ENCODE data around the gene RNF135. TPM values are rescaled to one million over a fixed set of nuclear protein-coding genes. Genes with fewer than 3 reads are reported as not detected.

RNF135 gene
- polyA plus RNA-seq, 1 of the 3 experiments (the other 2 are of a cell fraction) = not detected

DNA sequence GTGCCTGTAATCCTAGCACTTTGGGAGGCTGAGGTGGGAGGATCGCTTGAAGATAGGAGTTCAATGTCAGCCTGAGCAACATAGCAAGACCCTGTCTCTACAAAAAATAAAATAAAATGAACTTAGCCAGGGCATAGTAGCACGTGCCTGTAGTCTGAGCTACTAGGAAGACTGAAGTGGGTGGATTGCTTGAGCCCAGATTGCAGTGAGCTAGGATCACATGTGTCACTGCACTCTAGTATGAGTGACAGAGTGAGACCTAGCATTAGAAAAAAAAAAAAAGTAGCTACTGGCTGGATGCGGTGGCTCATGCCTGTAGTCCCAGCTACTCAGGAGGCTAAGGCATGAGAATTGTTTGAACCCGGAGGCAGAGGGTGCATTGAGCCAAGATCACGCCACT is 43.1 kb upstream of the RNF135 start:
- Histone ChIP-seq H3K27me3 (ENCODE audit: insufficient read depth) (peaks cover 25% of the 10 kb centered on the region), H3K9me2 (no peaks in the 10 kb centered on the region), H3K4me3 (ENCODE audit: low read depth in 2 of 2, low read length in 1 of 2) (no peak overlapping the region), H3K9ac (no peak overlapping the region), H3K4me2 (no peak overlapping the region), H3K36me3 (replicated peaks in 1 of 2; ENCODE audit: control insufficient read depth in 1 of 2, insufficient read depth in 2 of 2, low read length in 1 of 2) (no peaks in the 10 kb centered on the region), H2AFZ (ENCODE audit: low read depth) (no peak overlapping the region), H3K9me3 (no peaks in the 10 kb centered on the region), H3F3A (replicated peaks; ENCODE audit: insufficient read depth) (peaks cover 3% of the 10 kb centered on the region), H4K20me1 (ENCODE audit: insufficient read depth) (no peaks in the 10 kb centered on the region), H3K4me1 (ENCODE audit: control insufficient read depth in 1 of 2, insufficient read depth in 2 of 2, low read depth in 1 of 2, low read length in 1 of 2) (no peaks in the 10 kb centered on the region; a peak in 1 of 4 replicates), H3K27ac (ENCODE audit: low read depth in 2 of 2, low read length in 1 of 2) (no peak overlapping the region), H3K79me2 (ENCODE audit: insufficient read depth) (no peaks in the 10 kb centered on the region)
- TF ChIP-seq REST (IDR thresholded peaks at IDR 0.05; ENCODE audit: low read depth, low read length) (no peak), USF1 (IDR thresholded peaks at IDR 0.05; ENCODE audit: borderline replicate concordance, low read depth) (no peak), MEF2A (IDR thresholded peaks at IDR 0.05; ENCODE audit: borderline replicate concordance, low read depth) (no peak), TAF1 (IDR thresholded peaks at IDR 0.05; ENCODE audit: borderline replicate concordance, low read depth, low read length) (no peak), RFX5 (IDR thresholded peaks at IDR 0.05; ENCODE audit: low read length) (no peak), TEAD4 (IDR thresholded peaks at IDR 0.05; ENCODE audit: borderline replicate concordance, insufficient read depth) (no peak), RXRA (IDR thresholded peaks at IDR 0.05; ENCODE audit: borderline replicate concordance, low read depth) (no peak)
- DNase-seq = no peak
- WGBS (ENCODE audit: low lambda C conversion rate) = 69% methylated on average over 5 of the region's 5 CpGs
- CTCF ChIA-PET = no interaction called here
- POLR2A ChIA-PET = no interaction called here

DNA sequence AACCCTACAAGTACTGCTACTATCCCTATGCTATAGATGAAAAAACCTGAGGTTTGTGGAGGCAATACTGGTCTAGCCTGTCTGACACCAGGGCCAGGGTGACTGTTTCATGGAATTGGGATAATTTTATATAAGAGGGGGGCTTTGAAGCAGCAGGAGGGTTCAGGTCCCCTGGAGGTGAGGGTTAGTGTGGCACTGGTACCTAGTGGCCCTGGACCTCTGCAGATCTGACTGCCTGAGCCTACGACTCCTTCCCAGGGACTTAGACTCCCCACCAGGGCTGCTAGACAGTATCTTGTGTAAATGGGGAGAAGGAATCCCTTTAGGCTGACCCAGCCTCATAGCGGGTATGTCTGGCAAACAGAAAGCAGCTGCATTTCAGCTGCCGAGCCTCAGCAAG is 42.3 kb upstream of the RNF135 start:
- Histone ChIP-seq H3F3A (replicated peaks; ENCODE audit: insufficient read depth) (peaks cover 3% of the 10 kb centered on the region), H3K27me3 (ENCODE audit: insufficient read depth) (peaks cover 17% of the 10 kb centered on the region; the same call in 1 of the 2 replicates), H4K20me1 (ENCODE audit: insufficient read depth) (no peaks in the 10 kb centered on the region), H3K27ac (ENCODE audit: low read depth in 2 of 2, low read length in 1 of 2) (no peak overlapping the region), H3K36me3 (replicated peaks in 1 of 2; ENCODE audit: control insufficient read depth in 1 of 2, insufficient read depth in 2 of 2, low read length in 1 of 2) (no peaks in the 10 kb centered on the region), H3K4me3 (ENCODE audit: low read depth in 2 of 2, low read length in 1 of 2) (no peak overlapping the region), H3K9ac (no peak overlapping the region), H3K9me3 (no peaks in the 10 kb centered on the region), H3K4me1 (ENCODE audit: control insufficient read depth in 1 of 2, insufficient read depth in 2 of 2, low read depth in 1 of 2, low read length in 1 of 2) (no peaks in the 10 kb centered on the region), H3K79me2 (ENCODE audit: insufficient read depth) (no peaks in the 10 kb centered on the region), H2AFZ (ENCODE audit: low read depth) (no peak overlapping the region), H3K4me2 (no peak overlapping the region), H3K9me2 (no peaks in the 10 kb centered on the region)
- TF ChIP-seq MAX (IDR thresholded peaks at IDR 0.05; ENCODE audit: low read depth) (no peak), NFIC (IDR thresholded peaks at IDR 0.05; ENCODE audit: borderline replicate concordance) (no peak), TAF1 (IDR thresholded peaks at IDR 0.05; ENCODE audit: borderline replicate concordance, low read depth, low read length) (no peak), MEF2A (IDR thresholded peaks at IDR 0.05; ENCODE audit: borderline replicate concordance, low read depth) (no peak), FOXM1 (IDR thresholded peaks at IDR 0.05; ENCODE audit: low read depth) (no peak), YY1 (IDR thresholded peaks at IDR 0.05; ENCODE audit: low read depth) (no peak), EZH2phosphoT487 (IDR thresholded peaks at IDR 0.05; ENCODE audit: borderline replicate concordance, low read depth) (no peak), POLR2AphosphoS5 (IDR thresholded peaks at IDR 0.05; ENCODE audit: low read depth, low read length) (no peak), CHD2 (IDR thresholded peaks at IDR 0.05; ENCODE audit: low read length, partially characterized antibody) (no peak), TCF12 (IDR thresholded peaks at IDR 0.05) (no peak), RAD21 (IDR thresholded peaks at IDR 0.05; ENCODE audit: low read length) (no peak), JUND (IDR thresholded peaks at IDR 0.05) (no peak), EP300 (IDR thresholded peaks at IDR 0.05; ENCODE audit: borderline replicate concordance in 1 of 2, low read depth in 1 of 2, low read length in 1 of 2) (no peak), GABPA (IDR thresholded peaks at IDR 0.05; ENCODE audit: low read depth) (no peak)
- TF ChIP-seq, protein P1, sequence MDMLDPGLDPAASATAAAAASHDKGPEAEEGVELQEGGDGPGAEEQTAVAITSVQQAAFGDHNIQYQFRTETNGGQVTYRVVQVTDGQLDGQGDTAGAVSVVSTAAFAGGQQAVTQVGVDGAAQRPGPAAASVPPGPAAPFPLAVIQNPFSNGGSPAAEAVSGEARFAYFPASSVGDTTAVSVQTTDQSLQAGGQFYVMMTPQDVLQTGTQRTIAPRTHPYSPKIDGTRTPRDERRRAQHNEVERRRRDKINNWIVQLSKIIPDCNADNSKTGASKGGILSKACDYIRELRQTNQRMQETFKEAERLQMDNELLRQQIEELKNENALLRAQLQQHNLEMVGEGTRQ (IDR thresholded peaks at IDR 0.05; ENCODE audit: borderline replicate concordance, low read depth, low read length) = no peak
- DNase-seq = no peak
- POLR2A ChIA-PET = no interaction called here
- WGBS (ENCODE audit: low lambda C conversion rate) = 92% methylated on average over 2 of the region's 3 CpGs
- CTCF ChIA-PET = no interaction called here

All from SK-N-SH (cell line).